ENCODE data around the gene STUB1. TPM values are rescaled to one million over a fixed set of nuclear protein-coding genes. Genes with fewer than 3 reads are reported as not detected.
"Not testable (repeated sequence)": the region's sequence is repeated elsewhere in the genome, so short reads cannot be mapped to it uniquely, and the experiment has no call there.

The STUB1 gene
- total RNA-seq, 4 donors from 2014 or later: 116 to 143 (median 125) TPM

GRCh38 chr16:689175-689897 lies 9.1 kb downstream of the STUB1 start:
- Histone ChIP-seq H3K4me1 (peaks cover 68% of the 10 kb centered on the region), H3K27ac (peak overlapping the region; percentile 92), H3K4me3 (peak overlapping the region; percentile 98), H3K27me3 (peaks cover 25% of the 10 kb centered on the region), H3K36me3 (peaks cover 16% of the 10 kb centered on the region), H3K9me3 (no peaks in the 10 kb centered on the region)
- TF ChIP-seq POLR2AphosphoS5 (IDR thresholded peaks at IDR 0.05) (no peak), CTCF (IDR thresholded peaks at IDR 0.05) (no peak), POLR2A (IDR thresholded peaks at IDR 0.05) (no peak)
- DNase-seq (ENCODE audit: low spot score in 2 of 2): no peak
- 87% methylated on average over 3 of the region's 26 CpGs for WGBS

DNA sequence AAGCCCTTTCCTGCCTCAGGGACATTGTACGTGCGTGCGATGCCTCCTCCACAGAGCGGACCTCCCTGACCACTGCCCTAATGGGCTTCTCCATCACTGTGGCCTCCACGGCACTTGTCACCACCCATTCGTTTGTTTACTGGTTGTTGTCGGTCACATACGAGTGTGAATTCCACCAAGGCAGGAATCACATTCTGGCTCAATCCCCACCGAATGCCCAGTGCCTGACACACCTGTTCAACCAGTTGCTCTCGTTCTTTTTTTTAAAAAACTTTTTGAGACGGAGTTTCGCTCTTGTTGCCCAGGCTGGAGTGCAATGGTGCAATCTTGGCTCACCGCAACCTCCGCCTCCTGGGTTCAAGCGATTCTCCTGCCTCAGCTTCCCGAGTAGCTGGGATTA lies 11.0 kb downstream of the STUB1 start:
- Histone ChIP-seq H3K36me3 (peaks cover 16% of the 10 kb centered on the region), H3K27me3 (peaks cover 44% of the 10 kb centered on the region), H3K4me1 (peaks cover 68% of the 10 kb centered on the region)
- 67% methylated on average over 16 of the region's 16 CpGs for WGBS
- DNase-seq (ENCODE audit: low spot score in 2 of 2); H3K4me3 ChIP-seq; H3K27ac ChIP-seq; H3K9me3 ChIP-seq: not testable (repeated sequence)

- no peak for DNase-seq (ENCODE audit: low spot score in 2 of 2)
- TF ChIP-seq POLR2AphosphoS5 (IDR thresholded peaks at IDR 0.05): no peak
- TF ChIP-seq CTCF (IDR thresholded peaks at IDR 0.05): no peak
- no peak for TF ChIP-seq POLR2A (IDR thresholded peaks at IDR 0.05)
- no peak for TF ChIP-seq EP300 (IDR thresholded peaks at IDR 0.05)
- H3K4me3 ChIP-seq: no peak overlapping the region
- H3K27ac ChIP-seq: no peak overlapping the region
- H3K27me3 ChIP-seq: peaks cover 57% of the 10 kb centered on the region
- peaks cover 69% of the 10 kb centered on the region for H3K4me1 ChIP-seq
- H3K9me3 ChIP-seq: no peaks in the 10 kb centered on the region
- peaks cover 6% of the 10 kb centered on the region for H3K36me3 ChIP-seq
- WGBS: 51% methylated on average over 10 of the region's 10 CpGs
Observed at GRCh38 chr16:692356-693108, 12.3 kb downstream of the STUB1 start.

GRCh38 chr16:693364-693763 lies 13.2 kb downstream of the STUB1 start:
- no peaks in the 10 kb centered on the region for H3K36me3 ChIP-seq
- TF ChIP-seq POLR2A (IDR thresholded peaks at IDR 0.05) (no peak), EP300 (IDR thresholded peaks at IDR 0.05) (no peak), CTCF (IDR thresholded peaks at IDR 0.05) (no peak), POLR2AphosphoS5 (IDR thresholded peaks at IDR 0.05) (no peak)
- no peaks in the 10 kb centered on the region for H3K9me3 ChIP-seq
- peak overlapping the region; percentile 32 for H3K27ac ChIP-seq
- WGBS: 13% methylated on average over 9 of the region's 22 CpGs
- peaks cover 66% of the 10 kb centered on the region for H3K27me3 ChIP-seq
- H3K4me3 ChIP-seq: no peak overlapping the region
- peaks cover 68% of the 10 kb centered on the region for H3K4me1 ChIP-seq
- DNase-seq (ENCODE audit: low spot score in 2 of 2): no peak

DNA sequence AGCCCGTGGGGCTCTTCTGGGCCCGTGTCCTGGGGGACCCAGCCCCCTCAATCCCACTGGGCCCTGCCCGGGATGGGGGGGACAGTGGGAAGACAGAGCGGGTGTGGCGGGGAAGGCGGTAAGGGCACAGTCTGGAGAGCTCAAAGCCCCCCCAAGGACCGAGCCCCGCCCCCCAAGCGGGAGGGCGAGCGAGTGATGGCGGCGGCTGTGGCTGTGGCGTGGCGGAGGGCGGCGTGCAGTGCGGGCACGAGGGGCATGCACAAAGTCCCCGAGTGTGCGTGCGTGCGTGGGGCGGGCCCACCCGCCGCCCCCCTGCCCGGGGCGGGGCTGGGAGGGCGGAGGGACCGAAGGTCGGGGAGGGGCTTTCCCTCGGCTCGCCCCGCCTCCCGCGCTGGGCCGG lies 13.6 kb downstream of the STUB1 start:
- Histone ChIP-seq H3K27ac (no peak overlapping the region), H3K9me3 (no peaks in the 10 kb centered on the region), H3K4me3 (peak overlapping the region; percentile 50), H3K4me1 (peaks cover 64% of the 10 kb centered on the region), H3K27me3 (peaks cover 68% of the 10 kb centered on the region), H3K36me3 (no peaks in the 10 kb centered on the region)
- WGBS: 13% methylated on average over 6 of the region's 37 CpGs
- no peak for DNase-seq (ENCODE audit: low spot score in 2 of 2)
- no peak for TF ChIP-seq POLR2A (IDR thresholded peaks at IDR 0.05)
- TF ChIP-seq EP300 (IDR thresholded peaks at IDR 0.05): no peak
- TF ChIP-seq POLR2AphosphoS5 (IDR thresholded peaks at IDR 0.05): no peak

DNA sequence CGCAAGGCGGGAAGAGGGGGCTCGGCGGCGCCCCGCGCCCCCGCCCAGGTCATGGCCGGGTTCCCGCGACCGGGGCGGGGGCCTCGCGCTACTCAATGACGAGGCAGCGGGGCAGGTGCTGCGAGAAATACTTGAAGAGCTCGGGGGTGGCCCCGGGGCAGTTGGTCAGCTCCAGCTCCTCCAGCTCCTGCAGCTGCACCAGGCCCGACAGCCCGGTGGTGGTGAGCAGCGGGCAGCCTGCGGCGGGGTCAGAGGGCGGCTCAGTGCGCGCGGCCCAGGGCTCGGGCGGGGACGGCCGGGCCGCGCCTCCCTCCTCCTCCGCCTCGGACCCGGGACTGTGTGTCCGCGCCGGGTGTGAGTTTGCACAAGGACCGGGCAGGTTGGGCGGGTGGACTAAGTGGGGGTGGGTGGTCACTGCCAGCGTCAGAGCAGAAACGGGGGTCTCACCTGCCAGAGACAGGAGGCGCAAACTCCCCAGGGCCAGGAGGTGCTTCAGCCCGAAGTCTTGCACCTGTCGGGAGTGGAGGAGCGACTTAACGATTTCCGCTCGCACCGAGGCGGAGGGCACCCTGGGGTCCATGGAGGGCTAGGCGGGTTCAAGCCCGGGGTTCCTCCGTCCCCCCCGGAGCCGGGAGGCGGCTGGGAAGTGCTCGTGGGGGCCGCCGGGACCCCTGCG lies 14.1 kb downstream of the STUB1 start:
- Histone ChIP-seq H3K36me3 (no peaks in the 10 kb centered on the region), H3K27me3 (peaks cover 73% of the 10 kb centered on the region), H3K4me3 (peak overlapping the region; percentile 50), H3K27ac (peak overlapping the region; percentile 22), H3K9me3 (no peaks in the 10 kb centered on the region), H3K4me1 (peaks cover 58% of the 10 kb centered on the region)
- TF ChIP-seq POLR2A (IDR thresholded peaks at IDR 0.05) (no peak), POLR2AphosphoS5 (IDR thresholded peaks at IDR 0.05) (no peak), CTCF (IDR thresholded peaks at IDR 0.05) (no peak), EP300 (IDR thresholded peaks at IDR 0.05) (no peak)
- 5% methylated on average over 10 of the region's 64 CpGs for WGBS
- no peak for DNase-seq (ENCODE audit: low spot score in 2 of 2)
